ENCODE results near the gene OST4. TPM values are rescaled to one million over a fixed set of nuclear protein-coding genes. Genes with fewer than 3 reads are reported as not detected.

OST4 gene
- total RNA-seq, 1 donor from 2014 or later = 478 TPM

- DNase-seq (ENCODE audit: low spot score) = no peak
- Mint-ChIP-seq H3K36me3 (ENCODE audit: low read depth) (peaks cover 4% of the 10 kb centered on the region), H3K4me1 (ENCODE audit: low read depth) (peaks cover 75% of the 10 kb centered on the region), H3K27me3 (ENCODE audit: low read depth) (no peaks in the 10 kb centered on the region), H3K27ac (ENCODE audit: unreplicated experiment) (peak overlapping the region; percentile 51), H3K4me3 (ENCODE audit: unreplicated experiment) (no peak overlapping the region), H3K9me3 (ENCODE audit: low read depth) (no peaks in the 10 kb centered on the region)
- TF ChIP-seq, protein P1, sequence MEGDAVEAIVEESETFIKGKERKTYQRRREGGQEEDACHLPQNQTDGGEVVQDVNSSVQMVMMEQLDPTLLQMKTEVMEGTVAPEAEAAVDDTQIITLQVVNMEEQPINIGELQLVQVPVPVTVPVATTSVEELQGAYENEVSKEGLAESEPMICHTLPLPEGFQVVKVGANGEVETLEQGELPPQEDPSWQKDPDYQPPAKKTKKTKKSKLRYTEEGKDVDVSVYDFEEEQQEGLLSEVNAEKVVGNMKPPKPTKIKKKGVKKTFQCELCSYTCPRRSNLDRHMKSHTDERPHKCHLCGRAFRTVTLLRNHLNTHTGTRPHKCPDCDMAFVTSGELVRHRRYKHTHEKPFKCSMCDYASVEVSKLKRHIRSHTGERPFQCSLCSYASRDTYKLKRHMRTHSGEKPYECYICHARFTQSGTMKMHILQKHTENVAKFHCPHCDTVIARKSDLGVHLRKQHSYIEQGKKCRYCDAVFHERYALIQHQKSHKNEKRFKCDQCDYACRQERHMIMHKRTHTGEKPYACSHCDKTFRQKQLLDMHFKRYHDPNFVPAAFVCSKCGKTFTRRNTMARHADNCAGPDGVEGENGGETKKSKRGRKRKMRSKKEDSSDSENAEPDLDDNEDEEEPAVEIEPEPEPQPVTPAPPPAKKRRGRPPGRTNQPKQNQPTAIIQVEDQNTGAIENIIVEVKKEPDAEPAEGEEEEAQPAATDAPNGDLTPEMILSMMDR (IDR thresholded peaks at IDR 0.05) = no peak
These were observed 3.5 kb upstream of the OST4 start for GRCh38 chr2:27074738-27075565.

GRCh38 chr2:27073782-27074181 is 2.3 kb upstream of the OST4 start:
- DNase-seq (ENCODE audit: low spot score) = no peak
- peaks cover 79% of the 10 kb centered on the region for H3K4me1 Mint-ChIP-seq (ENCODE audit: low read depth)

GRCh38 chr2:27072920-27073319 is 1.5 kb upstream of the OST4 start:
- H3K36me3 Mint-ChIP-seq (ENCODE audit: low read depth) = peaks cover 13% of the 10 kb centered on the region
- H3K27ac Mint-ChIP-seq (ENCODE audit: unreplicated experiment) = peak overlapping the region; percentile 94
- H3K4me1 Mint-ChIP-seq (ENCODE audit: low read depth) = peaks cover 80% of the 10 kb centered on the region
- DNase-seq (ENCODE audit: low spot score) = no peak
- TF ChIP-seq, protein P1 (IDR thresholded peaks at IDR 0.05) = no peak
- no peaks in the 10 kb centered on the region for H3K9me3 Mint-ChIP-seq (ENCODE audit: low read depth)
- no peaks in the 10 kb centered on the region for H3K27me3 Mint-ChIP-seq (ENCODE audit: low read depth)
- peak overlapping the region; percentile 79 for H3K4me3 Mint-ChIP-seq (ENCODE audit: unreplicated experiment)

More at GRCh38 chr2:27073782-27074181, 2.3 kb upstream of the OST4 start:
- H3K9me3 Mint-ChIP-seq (ENCODE audit: low read depth) = no peaks in the 10 kb centered on the region
- TF ChIP-seq, protein P1 (IDR thresholded peaks at IDR 0.05) = no peak
- no peak overlapping the region for H3K27ac Mint-ChIP-seq (ENCODE audit: unreplicated experiment)
- H3K4me3 Mint-ChIP-seq (ENCODE audit: unreplicated experiment) = no peak overlapping the region
- no peaks in the 10 kb centered on the region for H3K27me3 Mint-ChIP-seq (ENCODE audit: low read depth)
- peaks cover 11% of the 10 kb centered on the region for H3K36me3 Mint-ChIP-seq (ENCODE audit: low read depth)

DNA sequence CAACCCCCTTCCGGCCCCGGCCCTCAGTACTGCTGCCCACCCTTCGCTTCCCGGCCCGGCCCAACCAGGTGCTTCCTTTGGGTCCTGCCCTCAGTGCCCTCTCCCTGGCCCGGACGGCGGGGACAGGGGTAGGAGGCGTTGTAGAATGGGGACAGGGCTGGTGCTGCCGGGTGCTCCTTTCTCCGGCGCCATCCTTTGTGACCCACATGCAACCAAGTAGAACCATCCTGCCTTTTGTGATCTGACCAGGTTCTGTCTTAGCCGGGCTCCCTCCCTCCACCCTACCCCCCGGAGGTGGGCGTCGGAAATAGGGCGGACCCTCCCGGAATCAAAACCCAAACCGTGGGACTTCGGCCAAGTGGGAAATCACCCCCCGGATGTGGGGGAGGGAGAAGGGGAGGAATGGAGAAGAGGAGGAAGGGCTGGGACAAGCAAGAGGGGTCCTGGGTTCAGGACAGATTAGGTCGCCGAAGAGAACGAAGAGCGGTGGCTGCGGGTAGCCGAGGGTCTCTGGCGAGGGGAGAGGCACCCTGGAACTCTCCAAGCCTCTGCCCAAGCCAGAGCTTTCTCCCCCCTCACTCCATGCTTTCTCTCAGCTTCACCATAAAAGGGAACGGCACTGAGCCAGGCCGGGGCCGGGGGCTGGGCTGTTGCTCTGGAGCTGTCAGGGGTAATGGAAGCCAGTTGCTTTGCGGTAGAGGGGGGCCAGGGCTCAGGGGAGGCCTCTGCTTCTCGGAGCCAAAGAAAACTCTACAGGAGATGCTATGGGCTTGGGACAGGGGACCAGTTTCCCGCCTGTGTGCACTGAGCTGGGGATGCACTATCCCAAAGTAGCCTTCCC is 756 bp upstream of the OST4 start:
- Mint-ChIP-seq H3K9me3 (ENCODE audit: low read depth) (no peaks in the 10 kb centered on the region), H3K27me3 (ENCODE audit: low read depth) (no peaks in the 10 kb centered on the region), H3K36me3 (ENCODE audit: low read depth) (peaks cover 13% of the 10 kb centered on the region), H3K4me1 (ENCODE audit: low read depth) (peaks cover 75% of the 10 kb centered on the region), H3K27ac (ENCODE audit: unreplicated experiment) (peak overlapping the region; percentile 94), H3K4me3 (ENCODE audit: unreplicated experiment) (peak overlapping the region; percentile 79)
- TF ChIP-seq, protein P1 (IDR thresholded peaks at IDR 0.05) = no peak
- DNase-seq (ENCODE audit: low spot score) = no peak

DNA sequence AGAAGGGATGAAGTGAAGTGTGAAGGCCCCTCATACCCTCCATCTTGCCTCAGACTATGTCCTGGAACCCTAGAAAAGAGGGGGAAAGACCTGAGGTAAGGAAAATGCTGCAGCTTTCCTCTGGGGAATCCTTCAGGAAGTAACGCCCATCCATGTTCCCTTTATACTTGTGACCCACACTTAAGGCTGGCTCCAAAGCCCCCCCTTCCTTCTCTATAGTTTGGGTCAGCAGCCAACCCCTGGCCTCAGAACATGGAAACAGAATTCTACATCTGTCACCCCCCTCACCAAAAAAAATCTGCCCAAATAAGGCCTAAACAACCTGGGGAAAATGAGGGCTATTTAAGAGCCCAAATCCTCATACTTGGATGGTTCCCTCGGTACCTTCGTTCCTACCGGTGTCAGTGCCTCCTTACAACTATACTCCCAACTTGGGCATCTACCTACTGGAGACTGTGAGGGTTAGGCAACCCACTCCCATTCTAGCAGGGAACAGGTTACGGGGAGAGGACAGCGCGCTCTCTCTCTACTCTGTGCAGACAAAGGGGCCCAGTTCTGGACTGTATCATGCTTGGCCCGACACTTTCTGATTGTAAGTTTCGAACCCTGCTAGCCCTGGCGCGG is 689 bp downstream of the OST4 start:
- DNase-seq (ENCODE audit: low spot score) = no peak
- peaks cover 17% of the 10 kb centered on the region for H3K36me3 Mint-ChIP-seq (ENCODE audit: low read depth)
- H3K4me1 Mint-ChIP-seq (ENCODE audit: low read depth) = peaks cover 68% of the 10 kb centered on the region
- H3K27ac Mint-ChIP-seq (ENCODE audit: unreplicated experiment) = peak overlapping the region; percentile 94
- TF ChIP-seq, protein P1 (IDR thresholded peaks at IDR 0.05) = no peak
- peak overlapping the region; percentile 96 for H3K4me3 Mint-ChIP-seq (ENCODE audit: unreplicated experiment)
- H3K27me3 Mint-ChIP-seq (ENCODE audit: low read depth) = no peaks in the 10 kb centered on the region
- H3K9me3 Mint-ChIP-seq (ENCODE audit: low read depth) = no peaks in the 10 kb centered on the region
